Thoracic aorta (tissue), 2 donors: ENCODE measurements around the gene CNTN4. TPM values are rescaled to one million over a fixed set of nuclear protein-coding genes. Genes with fewer than 3 reads are reported as not detected.

Experiments
- ATAC-seq: fragments of 150-250 bp; one replicate; pipeline ENCODE4 v1.8.0; 2017; ENCODE audit warnings: low read depth; ENCODE audit not compliant: insufficient number of reproducible peaks, low FRiP score
- DNase-seq: peaks from one replicate; pipeline ENCODE4 v3.0.0-alpha.2; 2020; ENCODE audit warnings: low spot score
- H3K27ac ChIP-seq, 2 donors: fragments of 200-600 bp; sonication (generic); 1 replicate in 1 of 2; 2 replicates in 1 of 2; pipeline ENCODE4 v1.5.1; 2016; ENCODE audit warnings: mild to moderate bottlenecking in 2 of 2, moderate library complexity in 2 of 2
- H3K27me3 ChIP-seq: fragments of 200-600 bp; sonication (generic); replicated peaks from 2 replicates; pipeline ENCODE4 v1.6.0; 2016; ENCODE audit warnings: mild to moderate bottlenecking; ENCODE audit not compliant: insufficient read depth
- H3K36me3 ChIP-seq: fragments of 200-600 bp; sonication (generic); one replicate; pipeline ENCODE4 v1.5.1; 2016
- H3K4me1 ChIP-seq, 2 donors: fragments of 200-600 bp; sonication (generic); 1 replicate in 1 of 2; 2 replicates in 1 of 2; pipeline versions ENCODE4 v1.5.1 to v1.6.0; 2016; ENCODE audit warnings: low read depth in 2 of 2, mild to moderate bottlenecking in 1 of 2; ENCODE audit not compliant: control insufficient read depth in 1 of 2
- H3K4me3 ChIP-seq: fragments of 200-600 bp; sonication (generic); 2 replicates; pipeline ENCODE4 v1.5.1; 2016; ENCODE audit warnings: mild to moderate bottlenecking
- H3K9me3 ChIP-seq: fragments of 200-600 bp; sonication (generic); 2 replicates; pipeline ENCODE4 v1.5.1; 2016
- CTCF ChIP-seq: fragments of 200-600 bp; sonication (generic); IDR thresholded peaks from one replicate; pipeline ENCODE4 v1.5.1; 2019; ENCODE audit warnings: antibody characterized with exemption
- total RNA-seq, 2 donors: library from RNA; depleted of rRNA; stranded (reverse); fragments of >200 nt; gene quantifications; one replicate each; pipeline versions ENCODE4 v1.1.0 to v1.2.3, GENCODE V29; 2016

CNTN4 gene
- total RNA-seq, 2 donors from 2014 or later = 103 to 116 TPM

GRCh38 chr3:2458816-2459215 lies 360.1 kb downstream of the CNTN4 start:
- TF ChIP-seq CTCF = no peak

GRCh38 chr3:2465842-2466241 lies 367.2 kb downstream of the CNTN4 start:
- H3K27me3 ChIP-seq = no peaks in the 10 kb centered on the region
- no peak for ATAC-seq
- no peak for TF ChIP-seq CTCF
- no peak overlapping the region for H3K4me3 ChIP-seq
- H3K9me3 ChIP-seq = no peaks in the 10 kb centered on the region
- no peak for DNase-seq
- no peaks in the 10 kb centered on the region for H3K36me3 ChIP-seq
- H3K4me1 ChIP-seq = peaks cover 0 to 22% of the 10 kb centered on the region in 2 donors
- H3K27ac ChIP-seq = no peak overlapping the region

More at GRCh38 chr3:2458816-2459215, 360.1 kb downstream of the CNTN4 start:
- Histone ChIP-seq H3K36me3 (no peaks in the 10 kb centered on the region), H3K27ac (no peak overlapping the region), H3K9me3 (no peaks in the 10 kb centered on the region), H3K4me3 (no peak overlapping the region), H3K4me1 (peaks cover 0 to 18% of the 10 kb centered on the region in 2 donors), H3K27me3 (no peaks in the 10 kb centered on the region)
- ATAC-seq = no peak
- DNase-seq = no peak

- Histone ChIP-seq H3K36me3 (no peaks in the 10 kb centered on the region), H3K27ac (no peak overlapping the region), H3K4me1 (peaks cover 0 to 15% of the 10 kb centered on the region in 2 donors), H3K27me3 (no peaks in the 10 kb centered on the region), H3K9me3 (no peaks in the 10 kb centered on the region), H3K4me3 (no peak overlapping the region)
- DNase-seq (no peak), ATAC-seq (no peak)
- TF ChIP-seq CTCF = no peak
Observed at GRCh38 chr3:2468816-2469215, 370.1 kb downstream of the CNTN4 start.

GRCh38 chr3:2476996-2477395 lies 378.3 kb downstream of the CNTN4 start:
- H3K4me1 ChIP-seq = peaks cover 0 to 4% of the 10 kb centered on the region in 2 donors
- no peak for TF ChIP-seq CTCF
- DNase-seq (no peak), ATAC-seq (no peak)
- H3K27me3 ChIP-seq = no peaks in the 10 kb centered on the region
- no peak overlapping the region for H3K27ac ChIP-seq
- no peaks in the 10 kb centered on the region for H3K9me3 ChIP-seq
- no peak overlapping the region for H3K4me3 ChIP-seq
- H3K36me3 ChIP-seq = no peaks in the 10 kb centered on the region

GRCh38 chr3:2477620-2478019 lies 379.0 kb downstream of the CNTN4 start:
- no peak overlapping the region for H3K27ac ChIP-seq
- no peak overlapping the region for H3K4me3 ChIP-seq
- TF ChIP-seq CTCF = no peak
- H3K9me3 ChIP-seq = no peaks in the 10 kb centered on the region
- no peaks in the 10 kb centered on the region for H3K36me3 ChIP-seq
- H3K4me1 ChIP-seq = peaks cover 0 to 4% of the 10 kb centered on the region in 2 donors
- DNase-seq (no peak), ATAC-seq (no peak)
- no peaks in the 10 kb centered on the region for H3K27me3 ChIP-seq
